Neural cell (in vitro differentiated cells): ENCODE data around the gene CRACDL. TPM values are rescaled to one million over a fixed set of nuclear protein-coding genes. Genes with fewer than 3 reads are reported as not detected.

Experiments used
- H2AFZ ChIP-seq: fragments of 200-600, 300-800 bp; sonication (generic), shearing (Covaris generic); 2 replicates; pipeline ENCODE4 v1.6.0; 2014; ENCODE audit warnings: low read depth, mild to moderate bottlenecking, antibody characterized with exemption, low read length, moderate library complexity
- H3F3A ChIP-seq: fragments of 200-600 bp; shearing (Covaris generic); 2 replicates; pipeline ENCODE4 v1.6.1; 2016; ENCODE audit warnings: mild to moderate bottlenecking, moderate library complexity, mixed read lengths, antibody characterized with exemption, low read length; ENCODE audit not compliant: insufficient read depth, poor library complexity, severe bottlenecking
- H3K27ac ChIP-seq: fragments of 200-600, 300-800 bp; sonication (generic), shearing (Covaris generic); 2 replicates; pipeline ENCODE4 v1.5.1; 2014; ENCODE audit warnings: mild to moderate bottlenecking, low read length, moderate library complexity
- H3K27me3 ChIP-seq: fragments of 300-800, 200-600 bp; sonication (generic), shearing (Covaris generic); 2 replicates; pipeline ENCODE4 v1.6.0; 2014; ENCODE audit warnings: mild to moderate bottlenecking, low read depth, low read length, moderate library complexity; ENCODE audit not compliant: insufficient read depth
- H3K36me3 ChIP-seq: fragments of 300-800, 200-600 bp; sonication (generic), shearing (Covaris generic); 2 replicates; pipeline ENCODE4 v1.5.1; 2014; ENCODE audit warnings: mild to moderate bottlenecking, antibody characterized with exemption, low read length, moderate library complexity; ENCODE audit not compliant: insufficient read depth
- H3K4me2 ChIP-seq: fragments of 300-800, 200-600 bp; sonication (generic), shearing (Covaris generic); 2 replicates; pipeline ENCODE4 v1.6.0; 2014; ENCODE audit warnings: mild to moderate bottlenecking, low read length
- H3K4me3 ChIP-seq: fragments of 300-800, 200-600 bp; sonication (generic), shearing (Covaris generic); 2 replicates; pipeline ENCODE4 v1.5.1; 2014; ENCODE audit warnings: mild to moderate bottlenecking, low read length, moderate library complexity
- H3K79me2 ChIP-seq: fragments of 200-600 bp; shearing (Covaris generic); replicated peaks from 2 replicates; pipeline ENCODE4 v1.6.0; 2014; ENCODE audit warnings: mild to moderate bottlenecking, low read length, moderate library complexity; ENCODE audit not compliant: insufficient read depth
- H3K9ac ChIP-seq: fragments of 300-800, 200-600 bp; sonication (generic), shearing (Covaris generic); 2 replicates; pipeline ENCODE4 v1.6.1; 2016; ENCODE audit warnings: mild to moderate bottlenecking, low read length, mixed read lengths
- H3K9me2 ChIP-seq: fragments of 200-600 bp; shearing (Covaris generic); 2 replicates; pipeline ENCODE4 v1.6.1; 2016; ENCODE audit warnings: mild to moderate bottlenecking, low read length, mixed read lengths; ENCODE audit not compliant: insufficient read depth
- H3K9me3 ChIP-seq: fragments of 200-600, 300-800 bp; sonication (generic), shearing (Covaris generic); 2 replicates; pipeline ENCODE4 v1.6.1; 2016; ENCODE audit warnings: mild to moderate bottlenecking, mixed run types, low read length, moderate library complexity, mixed read lengths
- H4K20me1 ChIP-seq: fragments of 200-600 bp; shearing (Covaris generic); 2 replicates; pipeline ENCODE4 v1.6.1; 2016; ENCODE audit warnings: mild to moderate bottlenecking, mixed run types; ENCODE audit not compliant: insufficient read depth
- EP300 ChIP-seq: fragments of 450-650 bp; conservative IDR thresholded peaks from 2 replicates; pipeline ENCODE4 v1.6.1; 2014; ENCODE audit warnings: antibody characterized with exemption, mild to moderate bottlenecking, moderate library complexity; ENCODE audit not compliant: poor library complexity, severe bottlenecking
- EZH2 ChIP-seq: fragments of 200-600, 300-800 bp; shearing (Covaris generic), sonication (generic); IDR thresholded peaks from 2 replicates; pipeline ENCODE4 v1.6.1; 2014; ENCODE audit warnings: antibody characterized with exemption, low read length, borderline replicate concordance, mild to moderate bottlenecking; ENCODE audit not compliant: insufficient read depth, poor library complexity, severe bottlenecking
- MXI1 ChIP-seq: fragments of 450-650 bp; conservative IDR thresholded peaks from 2 replicates; pipeline ENCODE4 v1.6.1; 2014; ENCODE audit warnings: antibody characterized with exemption, mild to moderate bottlenecking; ENCODE audit not compliant: poor library complexity, severe bottlenecking
- POLR2AphosphoS5 ChIP-seq: IDR thresholded peaks from 2 replicates; pipeline ENCODE4 v1.6.1; 2012
- RAD21 ChIP-seq: fragments of 450-650 bp; conservative IDR thresholded peaks from 2 replicates; pipeline ENCODE4 v1.6.1; 2014; ENCODE audit warnings: antibody characterized with exemption, mild to moderate bottlenecking, moderate library complexity
- SMC3 ChIP-seq: fragments of 450-650 bp; conservative IDR thresholded peaks from 2 replicates; pipeline ENCODE4 v1.6.1; 2014; ENCODE audit warnings: antibody characterized with exemption, mild to moderate bottlenecking, moderate library complexity; ENCODE audit not compliant: poor library complexity
- TAF1 ChIP-seq: IDR thresholded peaks from 2 replicates; pipeline ENCODE4 v1.6.1; 2012; ENCODE audit warnings: low read depth
- polyA plus RNA-seq: library from polyadenylated mRNA; depleted of rRNA; stranded (reverse); fragments of >200 nt; gene quantifications from 2 replicates; pipeline ENCODE4 v1.2.3, GENCODE V29; 2014
- TF ChIP-seq, protein P1 (sequence below): fragments of 450-650 bp; IDR thresholded peaks from 2 replicates; pipeline ENCODE4 v1.5.1; 2014; ENCODE audit warnings: antibody characterized with exemption, mild to moderate bottlenecking, moderate library complexity; ENCODE audit not compliant: poor library complexity, severe bottlenecking
- TF ChIP-seq, protein P2 (sequence below): IDR thresholded peaks from 2 replicates; pipeline ENCODE4 v1.6.1; 2012; ENCODE audit warnings: borderline replicate concordance

CRACDL gene
- polyA plus RNA-seq, 1 donor from 2014 or later = 0.85 TPM

DNA sequence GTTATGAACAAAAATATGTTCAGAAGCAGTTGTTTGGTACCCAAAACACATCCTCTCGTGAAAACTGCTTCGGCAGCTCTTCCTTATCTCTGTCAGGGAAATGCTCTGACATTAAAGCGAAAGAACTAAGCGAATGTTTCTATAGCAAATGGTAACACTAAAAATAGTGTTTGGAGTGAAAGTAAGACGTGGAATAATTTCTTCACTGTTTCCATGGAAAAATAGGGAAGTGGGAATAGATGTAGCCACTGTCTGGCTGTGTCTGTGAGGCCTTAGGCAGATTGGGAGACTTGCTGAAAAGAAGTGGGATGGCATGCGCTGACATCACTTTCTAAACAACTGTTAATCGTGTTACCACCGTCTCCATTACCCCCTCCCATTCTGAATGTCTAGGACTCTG is 11.5 kb upstream of the CRACDL start:
- Histone ChIP-seq H3K9ac (no peak overlapping the region), H3K79me2 (no peaks in the 10 kb centered on the region), H4K20me1 (no peaks in the 10 kb centered on the region), H3K27me3 (no peaks in the 10 kb centered on the region), H3K4me3 (no peak overlapping the region), H2AFZ (no peak overlapping the region), H3K27ac (no peak overlapping the region), H3K9me2 (no peaks in the 10 kb centered on the region), H3K4me2 (no peak overlapping the region), H3K36me3 (no peaks in the 10 kb centered on the region), H3F3A (no peaks in the 10 kb centered on the region), H3K9me3 (no peaks in the 10 kb centered on the region)
- TF ChIP-seq SMC3 (no peak), EZH2 (no peak), EP300 (no peak), TAF1 (no peak), MXI1 (no peak), RAD21 (no peak), POLR2AphosphoS5 (no peak)
- TF ChIP-seq, protein P1, sequence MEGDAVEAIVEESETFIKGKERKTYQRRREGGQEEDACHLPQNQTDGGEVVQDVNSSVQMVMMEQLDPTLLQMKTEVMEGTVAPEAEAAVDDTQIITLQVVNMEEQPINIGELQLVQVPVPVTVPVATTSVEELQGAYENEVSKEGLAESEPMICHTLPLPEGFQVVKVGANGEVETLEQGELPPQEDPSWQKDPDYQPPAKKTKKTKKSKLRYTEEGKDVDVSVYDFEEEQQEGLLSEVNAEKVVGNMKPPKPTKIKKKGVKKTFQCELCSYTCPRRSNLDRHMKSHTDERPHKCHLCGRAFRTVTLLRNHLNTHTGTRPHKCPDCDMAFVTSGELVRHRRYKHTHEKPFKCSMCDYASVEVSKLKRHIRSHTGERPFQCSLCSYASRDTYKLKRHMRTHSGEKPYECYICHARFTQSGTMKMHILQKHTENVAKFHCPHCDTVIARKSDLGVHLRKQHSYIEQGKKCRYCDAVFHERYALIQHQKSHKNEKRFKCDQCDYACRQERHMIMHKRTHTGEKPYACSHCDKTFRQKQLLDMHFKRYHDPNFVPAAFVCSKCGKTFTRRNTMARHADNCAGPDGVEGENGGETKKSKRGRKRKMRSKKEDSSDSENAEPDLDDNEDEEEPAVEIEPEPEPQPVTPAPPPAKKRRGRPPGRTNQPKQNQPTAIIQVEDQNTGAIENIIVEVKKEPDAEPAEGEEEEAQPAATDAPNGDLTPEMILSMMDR = no peak
- TF ChIP-seq, protein P2, sequence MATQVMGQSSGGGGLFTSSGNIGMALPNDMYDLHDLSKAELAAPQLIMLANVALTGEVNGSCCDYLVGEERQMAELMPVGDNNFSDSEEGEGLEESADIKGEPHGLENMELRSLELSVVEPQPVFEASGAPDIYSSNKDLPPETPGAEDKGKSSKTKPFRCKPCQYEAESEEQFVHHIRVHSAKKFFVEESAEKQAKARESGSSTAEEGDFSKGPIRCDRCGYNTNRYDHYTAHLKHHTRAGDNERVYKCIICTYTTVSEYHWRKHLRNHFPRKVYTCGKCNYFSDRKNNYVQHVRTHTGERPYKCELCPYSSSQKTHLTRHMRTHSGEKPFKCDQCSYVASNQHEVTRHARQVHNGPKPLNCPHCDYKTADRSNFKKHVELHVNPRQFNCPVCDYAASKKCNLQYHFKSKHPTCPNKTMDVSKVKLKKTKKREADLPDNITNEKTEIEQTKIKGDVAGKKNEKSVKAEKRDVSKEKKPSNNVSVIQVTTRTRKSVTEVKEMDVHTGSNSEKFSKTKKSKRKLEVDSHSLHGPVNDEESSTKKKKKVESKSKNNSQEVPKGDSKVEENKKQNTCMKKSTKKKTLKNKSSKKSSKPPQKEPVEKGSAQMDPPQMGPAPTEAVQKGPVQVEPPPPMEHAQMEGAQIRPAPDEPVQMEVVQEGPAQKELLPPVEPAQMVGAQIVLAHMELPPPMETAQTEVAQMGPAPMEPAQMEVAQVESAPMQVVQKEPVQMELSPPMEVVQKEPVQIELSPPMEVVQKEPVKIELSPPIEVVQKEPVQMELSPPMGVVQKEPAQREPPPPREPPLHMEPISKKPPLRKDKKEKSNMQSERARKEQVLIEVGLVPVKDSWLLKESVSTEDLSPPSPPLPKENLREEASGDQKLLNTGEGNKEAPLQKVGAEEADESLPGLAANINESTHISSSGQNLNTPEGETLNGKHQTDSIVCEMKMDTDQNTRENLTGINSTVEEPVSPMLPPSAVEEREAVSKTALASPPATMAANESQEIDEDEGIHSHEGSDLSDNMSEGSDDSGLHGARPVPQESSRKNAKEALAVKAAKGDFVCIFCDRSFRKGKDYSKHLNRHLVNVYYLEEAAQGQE = no peak

DNA sequence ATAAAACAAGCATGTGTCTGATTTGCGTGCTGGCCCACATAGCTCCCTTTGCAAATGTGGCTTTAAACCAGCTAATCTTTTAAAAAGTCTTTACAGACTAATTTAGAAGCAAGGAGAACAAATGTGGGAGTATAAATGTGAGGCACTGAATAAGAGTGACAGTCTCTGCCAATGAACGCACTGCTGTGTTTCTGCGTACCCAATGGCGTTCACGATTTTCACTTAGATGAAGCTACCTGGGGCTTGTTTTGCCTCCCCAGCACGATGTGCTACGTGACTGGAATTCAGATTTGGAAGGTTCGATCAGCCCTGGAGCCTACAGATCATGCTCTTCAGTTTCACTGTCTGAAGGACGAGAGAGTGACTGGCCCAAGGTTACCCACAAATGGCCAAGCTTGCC is 10.8 kb upstream of the CRACDL start:
- Histone ChIP-seq H2AFZ (no peak overlapping the region), H3K79me2 (no peaks in the 10 kb centered on the region), H3F3A (no peaks in the 10 kb centered on the region), H3K9me3 (no peaks in the 10 kb centered on the region), H3K9ac (no peak overlapping the region), H3K4me2 (no peak overlapping the region), H3K4me3 (no peak overlapping the region), H3K36me3 (no peaks in the 10 kb centered on the region), H3K27ac (no peak overlapping the region), H3K9me2 (no peaks in the 10 kb centered on the region), H4K20me1 (no peaks in the 10 kb centered on the region), H3K27me3 (no peaks in the 10 kb centered on the region)
- TF ChIP-seq EP300 = no peak
- TF ChIP-seq, protein P2 = no peak
- no peak for TF ChIP-seq MXI1
- TF ChIP-seq SMC3 = no peak
- no peak for TF ChIP-seq TAF1
- TF ChIP-seq POLR2AphosphoS5 = no peak
- TF ChIP-seq, protein P1 = no peak
- TF ChIP-seq RAD21 = no peak
- no peak for TF ChIP-seq EZH2
